ENCODE data around the gene SCGB1D1. TPM values are rescaled to one million over a fixed set of nuclear protein-coding genes. Genes with fewer than 3 reads are reported as not detected.

The SCGB1D1 gene
- total and polyA plus RNA-seq, 10 of the 15 experiments (the other 5 are each of a cell fraction or from before 2014, with no cell fraction given) = not detected

DNA sequence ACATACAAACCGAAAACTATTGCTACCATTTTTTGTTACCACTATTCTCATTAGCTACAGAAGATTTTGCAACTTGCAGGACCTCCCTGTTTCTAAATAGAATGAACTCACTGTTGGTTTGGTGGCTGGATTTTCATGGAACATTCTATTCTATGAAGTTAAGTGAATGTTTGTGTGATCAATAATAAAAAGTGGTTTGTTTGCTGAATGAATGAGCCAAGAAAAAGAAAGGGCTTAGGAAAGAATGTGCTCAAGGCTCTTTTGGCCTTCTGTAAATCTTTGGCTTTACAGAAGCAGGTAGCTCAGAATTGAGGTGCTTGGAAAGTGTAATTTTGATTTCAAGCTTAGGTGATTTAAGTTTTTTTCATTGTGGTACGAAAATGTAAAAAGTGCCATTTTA lies 46.2 kb downstream of the SCGB1D1 start:
- ChIA-PET POLR2A (no interaction called here), CTCF (interaction anchor here (1.0 kb wide), 1 partner anchor 65 kb away, joined by 3 read pairs; no protein-coding TSS in a partner anchor), SMC1A (ENCODE audit: uncharacterized antibody, unreplicated experiment) (interaction anchor here (0.6 to 1.1 kb wide), 4 partner anchors 51 to 139 kb away, joined by 3 to 4 read pairs (median 4); no protein-coding TSS in a partner anchor), RAD21 (ENCODE audit: unreplicated experiment) (no interaction called here)
- Histone ChIP-seq H3K27ac (ENCODE audit: control insufficient read depth, insufficient read depth) (no peak overlapping the region), H3K4me2 (ENCODE audit: control insufficient read depth, insufficient read depth) (no peak overlapping the region), H3K36me3 (ENCODE audit: control insufficient read depth in 2 of 2, insufficient read depth in 2 of 2, low read length in 1 of 2) (no peaks in the 10 kb centered on the region), H3K9ac (ENCODE audit: control insufficient read depth, insufficient read depth, low read length) (no peak overlapping the region), H3K4me3 (no peak overlapping the region), H3K9me3 (replicated peaks; ENCODE audit: control insufficient read depth, insufficient read depth, low read length) (no peaks in the 10 kb centered on the region), H3K27me3 (replicated peaks in 1 of 2; ENCODE audit: control insufficient read depth in 2 of 2, insufficient read depth in 2 of 2, low read length in 1 of 2) (no peaks in the 10 kb centered on the region; a peak in 3 of 4 replicates), H3K4me1 (ENCODE audit: control insufficient read depth, insufficient read depth, low read length) (no peaks in the 10 kb centered on the region), H4K20me1 (ENCODE audit: control insufficient read depth, insufficient read depth) (no peaks in the 10 kb centered on the region), H3K79me2 (ENCODE audit: control insufficient read depth, insufficient read depth, low read length) (no peaks in the 10 kb centered on the region), H2AFZ (ENCODE audit: control insufficient read depth, low read depth, low read length) (no peak overlapping the region)
- ATAC-seq = no peak
- no peak for DNase-seq (ENCODE audit: low read depth, low spot score)
- no peak for FAIRE-seq
- no TSS peak for BruUV-seq (replicated peaks)
- in situ Hi-C loops (cut with MboI) (no loop called here), intact Hi-C loops (cut with micrococcal nuclease; ENCODE audit: unreplicated experiment) (no loop called here)
- TF ChIP-seq EP300 (IDR thresholded peaks at IDR 0.05; ENCODE audit: borderline replicate concordance in 1 of 2, control insufficient read depth in 1 of 2, low read depth in 2 of 2, low read length in 2 of 2) = no peak
- no peak for TF ChIP-seq CBFB (IDR thresholded peaks at IDR 0.05; ENCODE audit: low read depth)
- TF ChIP-seq SUPT20H (IDR thresholded peaks at IDR 0.05; ENCODE audit: borderline replicate concordance, control insufficient read depth, low read depth, low read length) = no peak
- no peak for TF ChIP-seq TCF3 (IDR thresholded peaks at IDR 0.05; ENCODE audit: borderline replicate concordance, insufficient read depth, low read depth, low read length)
- TF ChIP-seq MTA3 (IDR thresholded peaks at IDR 0.05; ENCODE audit: borderline replicate concordance, low read length) = no peak
- no peak for TF ChIP-seq NFIC (IDR thresholded peaks at IDR 0.05; ENCODE audit: low read depth, low read length)
- no peak for TF ChIP-seq BMI1 (IDR thresholded peaks at IDR 0.05; ENCODE audit: borderline replicate concordance)
- no peak for TF ChIP-seq MEF2B (IDR thresholded peaks at IDR 0.05; ENCODE audit: partially characterized antibody, poor library complexity, severe bottlenecking)
- TF ChIP-seq SMARCA5 (IDR thresholded peaks at IDR 0.05) = no peak
- TF ChIP-seq, protein P1, sequence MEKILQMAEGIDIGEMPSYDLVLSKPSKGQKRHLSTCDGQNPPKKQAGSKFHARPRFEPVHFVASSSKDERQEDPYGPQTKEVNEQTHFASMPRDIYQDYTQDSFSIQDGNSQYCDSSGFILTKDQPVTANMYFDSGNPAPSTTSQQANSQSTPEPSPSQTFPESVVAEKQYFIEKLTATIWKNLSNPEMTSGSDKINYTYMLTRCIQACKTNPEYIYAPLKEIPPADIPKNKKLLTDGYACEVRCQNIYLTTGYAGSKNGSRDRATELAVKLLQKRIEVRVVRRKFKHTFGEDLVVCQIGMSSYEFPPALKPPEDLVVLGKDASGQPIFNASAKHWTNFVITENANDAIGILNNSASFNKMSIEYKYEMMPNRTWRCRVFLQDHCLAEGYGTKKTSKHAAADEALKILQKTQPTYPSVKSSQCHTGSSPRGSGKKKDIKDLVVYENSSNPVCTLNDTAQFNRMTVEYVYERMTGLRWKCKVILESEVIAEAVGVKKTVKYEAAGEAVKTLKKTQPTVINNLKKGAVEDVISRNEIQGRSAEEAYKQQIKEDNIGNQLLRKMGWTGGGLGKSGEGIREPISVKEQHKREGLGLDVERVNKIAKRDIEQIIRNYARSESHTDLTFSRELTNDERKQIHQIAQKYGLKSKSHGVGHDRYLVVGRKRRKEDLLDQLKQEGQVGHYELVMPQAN (conservative IDR thresholded peaks at IDR 0.05) = no peak
- 3% methylated on average over 2 of the region's 2 CpGs for WGBS (ENCODE audit: insufficient coverage, insufficient replicate concordance, low lambda C conversion rate, missing lambda C conversion rate)

Measured in GM12878 (cell line).